Ectodermal cell (in vitro differentiated cells): ENCODE data around the gene CD8B2.
"Not testable (repeated sequence)": the region's sequence is repeated elsewhere in the genome, so short reads cannot be mapped to it uniquely, and the experiment has no call there.

ENCODE experiments used
- H3K27ac ChIP-seq: 2 replicates; pipeline ENCODE4 v1.7.0; 2013; ENCODE audit warnings: mild to moderate bottlenecking, low read depth, low read length; ENCODE audit not compliant: insufficient read depth, poor library complexity, severe bottlenecking
- H3K27me3 ChIP-seq: 2 replicates; pipeline ENCODE4 v1.7.0; 2013; ENCODE audit warnings: mild to moderate bottlenecking, low read length; ENCODE audit not compliant: insufficient read depth, control insufficient read depth, poor library complexity, severe bottlenecking
- H3K36me3 ChIP-seq: one replicate; pipeline ENCODE4 v1.7.0; 2013; ENCODE audit warnings: low read length; ENCODE audit not compliant: control insufficient read depth, insufficient read depth
- H3K4me1 ChIP-seq: one replicate; pipeline ENCODE4 v1.7.0; 2013; ENCODE audit warnings: low read length; ENCODE audit not compliant: control insufficient read depth, insufficient read depth
- H3K4me3 ChIP-seq: 2 replicates; pipeline ENCODE4 v1.7.0; 2013; ENCODE audit warnings: low read depth, low read length, control low read depth; ENCODE audit not compliant: insufficient read depth
- H3K9me3 ChIP-seq: 2 replicates; pipeline ENCODE4 v1.7.0; 2013; ENCODE audit warnings: mild to moderate bottlenecking, low read length, moderate library complexity; ENCODE audit not compliant: control insufficient read depth
- WGBS, 2 experiments: methylation state at CpG; one replicate each; pipeline ENCODE4 v1.1.7; 2013; ENCODE audit warnings: missing lambda C conversion rate in 2 of 2; 5-methylcytosine and 5-hydroxymethylcytosine counted together

The CD8B2 gene

GRCh38 chr2:106561803-106562202, 74.6 kb downstream of the CD8B2 start:
- no peak overlapping the region for H3K4me3 ChIP-seq
- no peaks in the 10 kb centered on the region for H3K27me3 ChIP-seq
- H3K36me3 ChIP-seq, result no peaks in the 10 kb centered on the region
- H3K9me3 ChIP-seq, result peaks cover under 1% of the 10 kb centered on the region
- H3K4me1 ChIP-seq, result no peaks in the 10 kb centered on the region
- H3K27ac ChIP-seq, result no peak overlapping the region
- 99% methylated on average over 4 of the region's 4 CpGs for WGBS, 2 experiments

GRCh38 chr2:106562268-106563186, 75.4 kb downstream of the CD8B2 start:
- Histone ChIP-seq H3K27ac (no peak overlapping the region), H3K36me3 (no peaks in the 10 kb centered on the region), H3K4me1 (no peaks in the 10 kb centered on the region), H3K27me3 (no peaks in the 10 kb centered on the region), H3K4me3 (no peak overlapping the region), H3K9me3 (no peaks in the 10 kb centered on the region)
- WGBS, 2 experiments, result 69 to 77% methylated on average over 8 to 9 of the region's 9 CpGs

GRCh38 chr2:106563195-106563594, 76.0 kb downstream of the CD8B2 start:
- no peak overlapping the region for H3K4me3 ChIP-seq
- 77 to 88% methylated on average over 2 of the region's 2 CpGs for WGBS, 2 experiments
- H3K36me3 ChIP-seq, result no peaks in the 10 kb centered on the region
- no peaks in the 10 kb centered on the region for H3K4me1 ChIP-seq
- no peak overlapping the region for H3K27ac ChIP-seq
- H3K27me3 ChIP-seq, result no peaks in the 10 kb centered on the region
- H3K9me3 ChIP-seq, result no peaks in the 10 kb centered on the region

- 94 to 96% methylated on average over 1 to 2 of the region's 2 CpGs for WGBS, 2 experiments
- Histone ChIP-seq H3K27me3 (no peaks in the 10 kb centered on the region), H3K4me3 (no peak overlapping the region), H3K4me1 (no peaks in the 10 kb centered on the region), H3K36me3 (no peaks in the 10 kb centered on the region), H3K27ac (no peak overlapping the region), H3K9me3 (no peaks in the 10 kb centered on the region)
These were observed 78.4 kb downstream of the CD8B2 start for GRCh38 chr2:106565599-106565998.

GRCh38 chr2:106566050-106566449, 78.9 kb downstream of the CD8B2 start:
- no peak overlapping the region for H3K27ac ChIP-seq
- no peaks in the 10 kb centered on the region for H3K9me3 ChIP-seq
- 80 to 82% methylated on average over 6 of the region's 6 CpGs for WGBS, 2 experiments

GRCh38 chr2:106566484-106566883, 79.3 kb downstream of the CD8B2 start:
- H3K36me3 ChIP-seq, H3K27ac ChIP-seq, H3K9me3 ChIP-seq, H3K4me3 ChIP-seq, H3K4me1 ChIP-seq, H3K27me3 ChIP-seq: not testable (repeated sequence)

More at GRCh38 chr2:106566050-106566449, 78.9 kb downstream of the CD8B2 start:
- H3K4me3 ChIP-seq, result no peak overlapping the region
- H3K36me3 ChIP-seq, result no peaks in the 10 kb centered on the region
- H3K27me3 ChIP-seq, result no peaks in the 10 kb centered on the region
- no peaks in the 10 kb centered on the region for H3K4me1 ChIP-seq

- H3K36me3 ChIP-seq, result no peaks in the 10 kb centered on the region
- WGBS, 2 experiments, result 94 to 96% methylated on average over 3 of the region's 3 CpGs
These were observed 83.2 kb downstream of the CD8B2 start for GRCh38 chr2:106570316-106570715.

More at GRCh38 chr2:106570316-106570715, 83.2 kb downstream of the CD8B2 start:
- H3K27me3 ChIP-seq, result no peaks in the 10 kb centered on the region
- H3K27ac ChIP-seq, result no peak overlapping the region
- H3K4me3 ChIP-seq, result no peak overlapping the region
- no peaks in the 10 kb centered on the region for H3K9me3 ChIP-seq
- no peaks in the 10 kb centered on the region for H3K4me1 ChIP-seq
